Muscle of leg (tissue), 11 donors: ENCODE data around the gene STRBP. TPM values are rescaled to one million over a fixed set of nuclear protein-coding genes. Genes with fewer than 3 reads are reported as not detected.
"Not testable (repeated sequence)": the region's sequence is repeated elsewhere in the genome, so short reads cannot be mapped to it uniquely, and the experiment has no call there.

Source experiments
- DNase-seq: peaks from one replicate; pipeline ENCODE4 v3.0.0; 2013
- H3K27ac ChIP-seq: one replicate; pipeline ENCODE4 v1.5.1; 2013; ENCODE audit warnings: mild to moderate bottlenecking, low read length, control low read depth
- H3K27me3 ChIP-seq: one replicate; pipeline ENCODE4 v1.6.1; 2013; ENCODE audit warnings: low read length; ENCODE audit not compliant: control insufficient read depth, insufficient read depth
- H3K36me3 ChIP-seq: one replicate; pipeline ENCODE4 v1.6.1; 2013; ENCODE audit warnings: low read length; ENCODE audit not compliant: control insufficient read depth, insufficient read depth
- H3K4me1 ChIP-seq: one replicate; pipeline ENCODE4 v1.6.1; 2013; ENCODE audit warnings: low read length; ENCODE audit not compliant: control insufficient read depth, insufficient read depth
- H3K4me3 ChIP-seq: one replicate; pipeline ENCODE4 v1.5.1; 2013; ENCODE audit warnings: low read length, control low read depth
- H3K9me3 ChIP-seq: replicated peaks from 2 replicates; pipeline ENCODE4 v1.6.1; 2013; ENCODE audit warnings: low read depth, low read length; ENCODE audit not compliant: control insufficient read depth
- WGBS: methylation state at CpG from one replicate; pipeline ENCODE4 v1.1.5; 2013; ENCODE audit warnings: missing lambda C conversion rate; ENCODE audit not compliant: insufficient coverage; 5-methylcytosine and 5-hydroxymethylcytosine counted together
- polyA plus RNA-seq, 8 donors: library from polyadenylated mRNA; unstranded; fragments of 120-200 nt; gene quantifications; one replicate each; pipeline versions ENCODE4 v1.2.1 to v1.2.3, GENCODE V29; 2013; ENCODE audit warnings: inconsistent platforms in 1 of 8, low replicate concordance in 1 of 8; ENCODE audit not compliant: insufficient read length in 8 of 8, insufficient read depth in 1 of 8
- total RNA-seq: library from RNA; stranded (reverse); fragments of 120-200 nt; gene quantifications from one replicate; pipeline ENCODE4 v1.2.4, GENCODE V29; 2013

STRBP gene
- total and polyA plus RNA-seq, 9 donors: 8.2 to 14.3 (median 9.4) TPM

GRCh38 chr9:123253204-123253603 lies 15.2 kb downstream of the STRBP start:
- H3K9me3 ChIP-seq: no peaks in the 10 kb centered on the region
- H3K36me3 ChIP-seq: no peaks in the 10 kb centered on the region
- H3K27me3 ChIP-seq: no peaks in the 10 kb centered on the region
- no peaks in the 10 kb centered on the region for H3K4me1 ChIP-seq
- no peak overlapping the region for H3K27ac ChIP-seq
- DNase-seq: no peak
- no peak overlapping the region for H3K4me3 ChIP-seq
- no CpG with 5 or more reads among the region's 1 CpG for WGBS

- H3K27ac ChIP-seq: no peak overlapping the region
- WGBS: no CpG with 5 or more reads among the region's 1 CpG
- no peak for DNase-seq
- H3K9me3 ChIP-seq: no peaks in the 10 kb centered on the region
- no peaks in the 10 kb centered on the region for H3K36me3 ChIP-seq
- H3K4me1 ChIP-seq: no peaks in the 10 kb centered on the region
- no peaks in the 10 kb centered on the region for H3K27me3 ChIP-seq
- H3K4me3 ChIP-seq: no peak overlapping the region
Observed at GRCh38 chr9:123251741-123252140, 16.6 kb downstream of the STRBP start.

- no CpG with 5 or more reads among the region's 1 CpG for WGBS
- H3K9me3 ChIP-seq: no peaks in the 10 kb centered on the region
- H3K27ac ChIP-seq: no peak overlapping the region
- DNase-seq: no peak
- no peaks in the 10 kb centered on the region for H3K36me3 ChIP-seq
- no peaks in the 10 kb centered on the region for H3K4me1 ChIP-seq
- no peaks in the 10 kb centered on the region for H3K27me3 ChIP-seq
- H3K4me3 ChIP-seq: no peak overlapping the region
Observed at GRCh38 chr9:123251324-123251723, 17.1 kb downstream of the STRBP start.

GRCh38 chr9:123250504-123250903 lies 17.9 kb downstream of the STRBP start:
- no peak overlapping the region for H3K27ac ChIP-seq
- WGBS: no CpG with 5 or more reads among the region's 1 CpG
- H3K4me3 ChIP-seq: no peak overlapping the region
- H3K4me1 ChIP-seq: no peaks in the 10 kb centered on the region
- DNase-seq: no peak
- no peaks in the 10 kb centered on the region for H3K27me3 ChIP-seq
- no peaks in the 10 kb centered on the region for H3K9me3 ChIP-seq
- H3K36me3 ChIP-seq: no peaks in the 10 kb centered on the region

- 100% methylated on average over 2 of the region's 4 CpGs for WGBS
- H3K4me3 ChIP-seq, H3K36me3 ChIP-seq, H3K4me1 ChIP-seq, DNase-seq, H3K9me3 ChIP-seq, H3K27ac ChIP-seq, H3K27me3 ChIP-seq: not testable (repeated sequence)
Observed at GRCh38 chr9:123249162-123249561, 19.2 kb downstream of the STRBP start.

GRCh38 chr9:123248630-123249029 lies 19.8 kb downstream of the STRBP start:
- H3K27ac ChIP-seq: no peak overlapping the region
- no CpG with 5 or more reads among the region's 2 CpGs for WGBS

GRCh38 chr9:123246534-123246933 lies 21.9 kb downstream of the STRBP start:
- no peaks in the 10 kb centered on the region for H3K36me3 ChIP-seq
- H3K27ac ChIP-seq: no peak overlapping the region
- no peaks in the 10 kb centered on the region for H3K27me3 ChIP-seq
- H3K4me1 ChIP-seq: no peaks in the 10 kb centered on the region
- DNase-seq: peak; percentile 27
- H3K9me3 ChIP-seq: no peaks in the 10 kb centered on the region
- no peak overlapping the region for H3K4me3 ChIP-seq

More at GRCh38 chr9:123248630-123249029, 19.8 kb downstream of the STRBP start:
- Histone ChIP-seq H3K27me3 (no peaks in the 10 kb centered on the region), H3K9me3 (no peaks in the 10 kb centered on the region), H3K4me1 (no peaks in the 10 kb centered on the region), H3K4me3 (no peak overlapping the region), H3K36me3 (no peaks in the 10 kb centered on the region)
- no peak for DNase-seq

GRCh38 chr9:123239726-123240125 lies 28.7 kb downstream of the STRBP start:
- no CpG with 5 or more reads among the region's 1 CpG for WGBS

GRCh38 chr9:123238365-123238764 lies 30.0 kb downstream of the STRBP start:
- no peak overlapping the region for H3K27ac ChIP-seq
- WGBS: no CpG with 5 or more reads among the region's 3 CpGs
- no peak for DNase-seq

More at GRCh38 chr9:123239726-123240125, 28.7 kb downstream of the STRBP start:
- Histone ChIP-seq H3K4me1 (no peaks in the 10 kb centered on the region), H3K36me3 (no peaks in the 10 kb centered on the region), H3K27ac (no peak overlapping the region), H3K4me3 (no peak overlapping the region), H3K9me3 (no peaks in the 10 kb centered on the region), H3K27me3 (no peaks in the 10 kb centered on the region)
- DNase-seq: no peak

GRCh38 chr9:123237220-123237619 lies 31.2 kb downstream of the STRBP start:
- no peaks in the 10 kb centered on the region for H3K27me3 ChIP-seq
- no peak for DNase-seq
- H3K36me3 ChIP-seq: no peaks in the 10 kb centered on the region
- no peaks in the 10 kb centered on the region for H3K9me3 ChIP-seq
- no peak overlapping the region for H3K4me3 ChIP-seq
- 89% methylated on average over 2 of the region's 2 CpGs for WGBS
- no peak overlapping the region for H3K27ac ChIP-seq
- H3K4me1 ChIP-seq: no peaks in the 10 kb centered on the region

More at GRCh38 chr9:123238365-123238764, 30.0 kb downstream of the STRBP start:
- no peaks in the 10 kb centered on the region for H3K27me3 ChIP-seq
- no peaks in the 10 kb centered on the region for H3K36me3 ChIP-seq
- H3K4me3 ChIP-seq: no peak overlapping the region
- H3K4me1 ChIP-seq: no peaks in the 10 kb centered on the region
- H3K9me3 ChIP-seq: no peaks in the 10 kb centered on the region

- Histone ChIP-seq H3K4me1 (no peaks in the 10 kb centered on the region), H3K27ac (no peak overlapping the region), H3K4me3 (no peak overlapping the region), H3K9me3 (no peaks in the 10 kb centered on the region), H3K27me3 (no peaks in the 10 kb centered on the region), H3K36me3 (no peaks in the 10 kb centered on the region)
- WGBS: no CpG with 5 or more reads among the region's 1 CpG
- DNase-seq: peak; percentile 33
Observed at GRCh38 chr9:123235448-123235847, 32.9 kb downstream of the STRBP start.
